ENCODE measurements around the gene PAQR5.

PAQR5 gene

GRCh38 chr15:69392352-69392751, 93.6 kb downstream of the PAQR5 start:
- no peak for DNase-seq (ENCODE audit: low spot score)

- no peak for DNase-seq (ENCODE audit: low spot score)
These were observed 95.2 kb downstream of the PAQR5 start for GRCh38 chr15:69393831-69394491.

GRCh38 chr15:69394556-69395282, 96.0 kb downstream of the PAQR5 start:
- DNase-seq (ENCODE audit: low spot score): peak; percentile 71

GRCh38 chr15:69395460-69395859, 96.7 kb downstream of the PAQR5 start:
- no peak for DNase-seq (ENCODE audit: low spot score)

- DNase-seq (ENCODE audit: low spot score): no peak
These were observed 97.3 kb downstream of the PAQR5 start for GRCh38 chr15:69395991-69396390.

- no peak for DNase-seq (ENCODE audit: low spot score)
These were observed 99.8 kb downstream of the PAQR5 start for GRCh38 chr15:69398491-69398891.

GRCh38 chr15:69400850-69401249, 102.1 kb downstream of the PAQR5 start:
- no peak for DNase-seq (ENCODE audit: low spot score)

GRCh38 chr15:69402816-69403215, 104.1 kb downstream of the PAQR5 start:
- no peak for DNase-seq (ENCODE audit: low spot score)

GRCh38 chr15:69403594-69403993, 104.9 kb downstream of the PAQR5 start:
- DNase-seq (ENCODE audit: low spot score): no peak

- no peak for DNase-seq (ENCODE audit: low spot score)
These were observed 106.4 kb downstream of the PAQR5 start for GRCh38 chr15:69405110-69405509.

GRCh38 chr15:69407719-69408400, 109.1 kb downstream of the PAQR5 start:
- DNase-seq (ENCODE audit: low spot score): no peak

- DNase-seq (ENCODE audit: low spot score): no peak
These were observed 110.1 kb downstream of the PAQR5 start for GRCh38 chr15:69408841-69409240.

- no peak for DNase-seq (ENCODE audit: low spot score)
These were observed 111.6 kb downstream of the PAQR5 start for GRCh38 chr15:69410248-69410874.

- no peak for DNase-seq (ENCODE audit: low spot score)
These were observed 113.6 kb downstream of the PAQR5 start for GRCh38 chr15:69412274-69412673.

GRCh38 chr15:69412701-69413100, 114.0 kb downstream of the PAQR5 start:
- DNase-seq (ENCODE audit: low spot score): no peak

- DNase-seq (ENCODE audit: low spot score): peak; percentile 68
These were observed 115.3 kb downstream of the PAQR5 start, which contains the start of gene KIF23 for GRCh38 chr15:69413822-69414700. TSS of gene KIF23 (plus strand) at chr15:69414349. CDS start at chr15:69414466, 117 bp downstream.

- DNase-seq (ENCODE audit: low spot score): no peak
These were observed 116.0 kb downstream of the PAQR5 start for GRCh38 chr15:69414701-69415167.

GRCh38 chr15:69415381-69415780, 116.7 kb downstream of the PAQR5 start:
- DNase-seq (ENCODE audit: low spot score): no peak

GRCh38 chr15:69417581-69417980, 118.9 kb downstream of the PAQR5 start:
- DNase-seq (ENCODE audit: low spot score): no peak

GRCh38 chr15:69421498-69421897, 122.8 kb downstream of the PAQR5 start:
- DNase-seq (ENCODE audit: low spot score): no peak

GRCh38 chr15:69422336-69422895, 123.7 kb downstream of the PAQR5 start:
- DNase-seq (ENCODE audit: low spot score): no peak
